Spleen (tissue), 7 donors: ENCODE data around the gene SLC35F3.

Experiments
- POLR2A ChIP-seq, 3 donors: fragments of 450-650 bp; IDR thresholded peaks; one replicate each; pipeline ENCODE4 v1.5.1; 2017; ENCODE audit warnings: antibody characterized with exemption in 3 of 3, mild to moderate bottlenecking in 1 of 3
- TF ChIP-seq, protein P1 (sequence below), 11 experiments: fragments of 200-600 bp in 7 of 11; fragments of 450-650 bp in 4 of 11; sonication (generic) in 4 of 11; IDR thresholded peaks in 8 of 11; conservative IDR thresholded peaks in 3 of 11; 1 replicate in 7 of 11; 2 replicates in 4 of 11; pipeline versions ENCODE4 v1.4.0 to v1.8.0; 2016 to 2021; ENCODE audit warnings: antibody characterized with exemption in 11 of 11, inconsistent platforms in 4 of 11, mild to moderate bottlenecking in 1 of 11
- donor health status: DM: no; HTN: no; CAD: no; lungs with moderate emphysema.
- donor health status: DM: no; HTN: no; CAD: no.
- donor health status: DM: no; HTN: no; CAD: no.

- TF ChIP-seq, protein P1, sequence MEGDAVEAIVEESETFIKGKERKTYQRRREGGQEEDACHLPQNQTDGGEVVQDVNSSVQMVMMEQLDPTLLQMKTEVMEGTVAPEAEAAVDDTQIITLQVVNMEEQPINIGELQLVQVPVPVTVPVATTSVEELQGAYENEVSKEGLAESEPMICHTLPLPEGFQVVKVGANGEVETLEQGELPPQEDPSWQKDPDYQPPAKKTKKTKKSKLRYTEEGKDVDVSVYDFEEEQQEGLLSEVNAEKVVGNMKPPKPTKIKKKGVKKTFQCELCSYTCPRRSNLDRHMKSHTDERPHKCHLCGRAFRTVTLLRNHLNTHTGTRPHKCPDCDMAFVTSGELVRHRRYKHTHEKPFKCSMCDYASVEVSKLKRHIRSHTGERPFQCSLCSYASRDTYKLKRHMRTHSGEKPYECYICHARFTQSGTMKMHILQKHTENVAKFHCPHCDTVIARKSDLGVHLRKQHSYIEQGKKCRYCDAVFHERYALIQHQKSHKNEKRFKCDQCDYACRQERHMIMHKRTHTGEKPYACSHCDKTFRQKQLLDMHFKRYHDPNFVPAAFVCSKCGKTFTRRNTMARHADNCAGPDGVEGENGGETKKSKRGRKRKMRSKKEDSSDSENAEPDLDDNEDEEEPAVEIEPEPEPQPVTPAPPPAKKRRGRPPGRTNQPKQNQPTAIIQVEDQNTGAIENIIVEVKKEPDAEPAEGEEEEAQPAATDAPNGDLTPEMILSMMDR (IDR thresholded peaks at IDR 0.05 in 8 of 11, conservative IDR thresholded peaks at IDR 0.05 in 3 of 11) = no peak
- TF ChIP-seq POLR2A (IDR thresholded peaks at IDR 0.05) = no peak
Measured at GRCh38 chr1:234089396-234089795, 184.9 kb downstream of the SLC35F3 start.
